DMS153 treated with DMSO at 0.1 percent for 48 hours (cell line): ENCODE data around the gene LGALS7B.
"Not testable (repeated sequence)": the region's sequence is repeated elsewhere in the genome, so short reads cannot be mapped to it uniquely, and the experiment has no call there.

Source experiments
- DNase-seq: peaks from one replicate; lab custom pipeline; 2025; ENCODE audit not compliant: unreplicated experiment; lab: John Stamatoyannopoulos, UW

The LGALS7B gene

DNA sequence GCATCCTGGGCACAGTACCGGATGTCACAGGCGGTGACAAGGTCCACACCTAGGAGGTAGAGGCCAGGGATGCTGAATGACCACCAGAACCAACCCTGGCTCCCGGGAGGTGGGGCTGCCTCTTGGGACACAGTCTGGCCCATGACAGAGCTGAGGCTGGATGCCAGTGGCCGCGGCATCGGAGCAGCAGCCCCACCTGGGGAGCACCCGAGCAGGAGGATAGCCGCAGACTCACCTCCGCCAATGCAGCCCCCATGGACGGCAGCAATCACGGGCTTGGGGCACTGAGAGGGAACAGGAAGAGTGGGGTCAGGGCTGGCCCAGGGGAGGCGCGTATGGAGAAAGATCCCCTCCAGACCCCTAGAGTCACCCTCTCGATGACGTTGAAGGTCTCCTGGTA is 28.1 kb downstream of the LGALS7B start:
- no peak for DNase-seq

DNA sequence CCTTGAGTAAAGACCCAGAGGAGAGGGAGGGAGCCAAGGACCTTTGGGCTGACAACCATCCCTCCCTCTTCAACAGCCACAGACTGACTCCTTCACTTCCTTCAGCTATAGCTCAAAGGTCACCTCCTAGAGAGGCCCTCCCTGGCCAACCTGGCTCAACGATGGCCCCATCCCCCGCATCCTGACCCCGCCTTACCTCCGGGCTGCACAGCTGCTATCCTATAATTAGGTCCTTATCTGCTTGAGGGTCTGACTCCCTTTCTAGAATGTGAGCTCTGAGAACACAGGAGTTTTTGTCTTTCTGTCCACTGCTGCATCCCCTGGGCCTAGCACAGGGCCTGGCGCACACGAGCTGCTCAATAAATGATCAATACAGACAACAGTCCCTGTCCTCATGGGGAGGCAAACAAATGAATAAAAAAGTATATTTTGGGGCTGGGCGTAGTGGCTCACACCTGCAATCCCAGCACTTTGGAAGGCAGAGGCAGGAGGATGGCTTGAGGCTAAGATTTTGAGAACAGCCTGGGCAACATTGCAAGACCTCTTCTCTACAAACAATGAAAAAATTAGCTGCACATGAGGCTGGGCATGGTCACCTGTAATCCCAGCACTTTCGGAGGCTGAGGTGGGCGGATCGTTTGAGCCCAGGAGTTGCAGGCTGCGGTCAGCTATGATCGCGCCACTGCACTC is 30.4 kb downstream of the LGALS7B start:
- no peak for DNase-seq

DNA sequence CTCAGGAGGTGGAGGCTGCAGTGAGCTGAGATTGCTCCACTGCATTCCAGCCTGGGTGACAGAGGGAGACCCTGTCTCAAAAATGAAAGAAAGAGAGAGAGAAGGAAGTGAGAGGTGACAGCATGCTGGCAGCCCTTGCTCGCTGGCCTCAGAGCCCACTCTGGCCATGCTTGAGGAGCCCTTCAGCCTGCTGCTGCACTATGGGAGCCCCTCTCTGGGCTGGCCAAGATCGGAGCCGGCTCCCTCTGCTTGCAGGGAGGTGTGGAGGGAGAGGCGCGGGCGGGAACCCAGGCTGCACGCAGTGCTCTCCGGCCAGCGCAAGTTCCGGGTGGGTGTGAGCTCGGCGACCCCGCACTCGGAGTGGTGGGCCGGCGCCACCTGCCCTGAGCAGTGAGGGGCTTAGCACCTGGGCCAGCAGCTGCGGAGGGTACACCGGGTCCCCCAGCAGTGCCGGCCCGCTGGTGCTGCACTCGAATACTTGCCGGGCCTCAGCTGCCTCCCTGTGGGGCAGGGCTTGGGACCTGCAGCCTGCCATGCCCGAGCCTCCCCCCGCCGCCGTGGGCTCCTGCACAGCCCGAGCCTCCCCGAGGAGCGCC is 32.3 kb downstream of the LGALS7B start:
- DNase-seq, result not testable (repeated sequence)

DNA sequence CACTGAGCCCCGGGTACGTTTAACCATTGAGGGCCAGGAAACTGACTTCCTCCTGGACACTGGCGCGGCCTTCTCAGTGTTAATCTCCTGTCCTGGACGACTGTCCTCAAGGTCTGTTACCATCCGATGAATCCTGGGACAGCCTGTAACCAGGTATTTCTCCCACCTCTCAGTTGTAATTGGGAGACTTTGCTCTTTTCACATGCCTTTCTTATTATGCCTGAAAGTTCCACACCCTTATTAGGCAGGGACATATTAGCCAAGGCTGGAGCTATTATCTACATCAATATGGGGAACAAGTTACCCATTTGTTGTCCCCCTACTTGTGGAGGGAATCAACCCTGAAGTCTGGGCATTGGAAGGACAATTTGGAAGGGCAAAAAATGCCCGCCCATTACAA is 36.9 kb downstream of the LGALS7B start:
- not testable (repeated sequence) for DNase-seq

DNA sequence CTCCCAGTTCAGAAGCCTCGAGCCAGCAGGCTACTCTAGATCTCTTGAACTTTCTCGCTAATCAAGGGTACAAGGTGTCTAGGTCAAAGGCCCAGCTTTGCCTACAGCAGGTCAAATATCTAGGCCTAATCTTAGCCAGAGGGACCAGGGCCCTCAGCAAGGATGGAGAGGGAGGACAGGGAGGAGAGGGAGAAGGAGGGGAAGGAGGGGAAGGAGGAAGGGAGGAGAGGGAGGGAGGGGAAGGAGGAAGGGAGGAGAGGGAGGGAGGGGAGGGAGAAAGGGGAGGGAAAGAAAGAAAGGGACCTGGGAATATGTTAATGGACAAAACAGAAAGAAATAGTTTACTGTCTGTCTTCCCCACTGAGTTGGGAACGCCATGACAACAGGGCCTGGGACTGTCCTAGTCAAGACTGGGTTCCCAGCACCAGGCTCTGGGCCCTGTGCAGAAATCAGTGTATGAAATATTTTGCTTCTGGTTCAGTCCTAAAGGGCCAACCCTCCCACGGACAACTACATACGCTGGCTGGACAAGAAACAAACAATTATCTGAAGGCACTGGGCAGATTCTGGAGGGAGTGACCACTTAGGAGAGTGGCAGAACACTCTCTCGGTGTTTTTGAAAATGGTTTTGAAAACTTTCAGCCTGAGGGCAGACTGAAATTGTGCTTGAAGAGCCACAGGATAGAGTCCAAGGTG is 38.0 kb downstream of the LGALS7B start:
- DNase-seq, result no peak

DNA sequence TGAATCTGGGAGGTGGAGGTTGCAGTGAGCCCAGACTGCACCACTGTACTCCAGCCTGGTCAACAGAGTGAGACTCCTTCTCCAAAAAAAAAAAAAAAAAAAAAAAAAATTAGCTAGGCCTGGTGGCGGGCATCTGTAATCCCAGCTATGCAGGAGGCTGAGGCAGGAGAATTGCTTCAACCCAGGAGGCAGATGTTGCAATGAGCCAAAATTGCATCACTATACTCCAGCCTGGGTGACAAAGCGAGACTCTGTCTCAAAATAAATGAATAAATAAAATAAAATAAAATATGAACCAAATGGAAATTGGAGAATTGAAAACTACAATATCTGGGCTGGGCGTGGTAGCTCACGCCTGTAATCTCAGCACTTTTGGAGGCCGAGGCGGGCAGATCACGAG is 40.2 kb downstream of the LGALS7B start:
- not testable (repeated sequence) for DNase-seq

DNA sequence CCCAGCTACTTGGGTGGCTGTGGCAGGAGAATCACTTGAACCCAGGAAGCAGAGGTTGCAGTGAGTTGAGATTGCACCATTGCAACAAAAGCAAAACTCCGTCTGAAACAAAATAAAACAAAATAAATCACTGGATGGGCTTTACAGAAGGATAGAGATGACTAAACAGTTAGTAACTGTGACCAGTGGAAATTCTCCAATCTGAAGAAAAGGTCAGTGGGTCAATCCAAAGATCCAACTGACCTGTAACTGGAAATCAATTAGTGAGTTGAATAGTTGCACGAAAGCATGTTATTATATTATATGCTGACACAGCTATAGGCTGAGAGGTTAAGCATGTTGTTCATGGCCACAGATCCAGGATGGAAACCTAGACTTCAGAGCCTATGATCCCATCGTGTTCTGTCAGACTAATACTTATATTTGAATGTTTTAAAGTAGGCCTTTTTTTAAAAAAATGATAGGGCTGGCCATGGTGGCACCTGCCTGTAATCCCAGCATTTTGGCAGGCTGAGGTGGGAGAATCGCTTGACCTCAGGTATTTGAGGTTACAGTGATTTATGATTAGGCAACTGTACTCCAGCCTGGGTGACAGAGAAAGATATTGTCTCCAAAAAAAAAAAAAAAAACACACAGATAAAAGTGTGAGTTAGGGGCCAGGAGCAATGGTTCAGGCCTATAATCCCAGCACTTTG is 41.2 kb downstream of the LGALS7B start:
- DNase-seq, result no peak

DNA sequence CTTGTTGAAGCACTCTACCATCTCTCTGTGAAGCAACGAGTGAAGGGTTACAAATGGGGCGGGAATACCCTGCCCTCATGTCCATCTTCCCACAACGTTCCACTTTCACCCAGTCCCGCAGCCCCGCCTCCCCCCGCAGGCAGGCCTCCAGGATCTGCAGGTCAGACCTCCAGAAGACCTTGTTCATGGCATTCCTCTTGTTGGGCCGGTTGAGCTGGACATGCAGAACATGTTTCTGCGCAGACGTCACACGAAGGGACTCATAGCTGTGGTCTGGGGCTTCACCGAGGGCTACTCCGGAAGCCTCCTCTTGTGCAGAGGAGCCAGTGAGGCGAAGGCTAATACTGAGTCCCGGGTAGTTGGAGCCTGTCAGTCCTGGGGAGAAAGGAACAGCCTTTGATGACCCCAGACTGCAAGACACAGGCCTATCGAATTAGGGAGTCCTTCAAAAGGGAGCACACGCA is 42.2 kb downstream of the LGALS7B start:
- no peak for DNase-seq

DNA sequence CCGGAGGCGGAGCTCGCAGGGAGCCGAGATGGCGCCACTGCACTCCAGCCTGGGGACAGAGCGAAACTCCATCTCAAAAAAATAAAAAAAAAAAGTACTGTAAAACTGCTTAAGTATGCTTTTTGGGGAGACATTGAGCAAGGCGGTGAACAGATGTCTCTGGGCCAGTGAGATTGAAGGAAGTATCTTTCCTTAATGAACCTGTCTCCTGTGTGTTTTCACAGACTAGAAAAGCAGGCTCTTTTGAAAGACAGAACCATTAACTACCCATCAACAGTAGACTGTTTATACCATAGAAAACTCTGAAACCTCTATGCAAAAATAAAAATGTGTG is 44.1 kb downstream of the LGALS7B start:
- no peak for DNase-seq

DNA sequence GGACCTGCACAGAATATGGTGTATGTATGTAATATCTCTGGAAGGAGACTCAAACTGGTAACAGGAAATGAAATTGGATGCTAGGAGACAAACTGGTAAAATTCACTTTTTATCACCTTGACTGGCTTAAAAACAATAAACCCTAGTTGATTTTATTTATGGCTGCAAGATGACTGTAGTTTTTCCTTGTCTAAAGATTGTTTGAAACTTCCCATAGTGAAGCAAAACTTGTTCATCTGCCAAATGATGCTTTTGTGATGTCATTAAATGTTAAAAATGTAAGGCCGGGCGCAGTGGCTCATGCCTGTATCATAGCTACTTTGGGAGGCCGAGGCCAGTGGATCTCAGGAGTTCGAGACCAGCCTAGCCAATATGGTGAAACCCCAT is 45.1 kb downstream of the LGALS7B start:
- DNase-seq, result no peak

DNA sequence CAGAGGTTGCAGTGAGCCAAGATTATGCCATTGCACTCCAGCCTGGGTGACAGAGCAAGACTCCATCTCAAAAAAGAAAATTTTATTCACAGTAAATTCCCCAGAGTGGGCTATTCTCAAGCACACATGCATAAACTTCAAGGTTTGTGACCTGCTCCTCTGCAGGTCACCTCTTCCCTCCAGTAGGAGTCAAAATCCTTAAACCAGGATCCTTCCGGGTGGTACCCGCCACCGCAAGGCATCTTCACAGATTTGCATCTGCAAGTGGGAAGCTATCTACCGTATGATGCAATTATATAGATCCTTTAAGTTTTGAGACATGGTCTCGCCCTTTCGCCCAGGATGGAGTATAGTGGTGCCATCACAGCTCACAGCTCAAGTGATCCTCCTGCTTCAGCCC is 45.6 kb downstream of the LGALS7B start:
- no peak for DNase-seq

DNA sequence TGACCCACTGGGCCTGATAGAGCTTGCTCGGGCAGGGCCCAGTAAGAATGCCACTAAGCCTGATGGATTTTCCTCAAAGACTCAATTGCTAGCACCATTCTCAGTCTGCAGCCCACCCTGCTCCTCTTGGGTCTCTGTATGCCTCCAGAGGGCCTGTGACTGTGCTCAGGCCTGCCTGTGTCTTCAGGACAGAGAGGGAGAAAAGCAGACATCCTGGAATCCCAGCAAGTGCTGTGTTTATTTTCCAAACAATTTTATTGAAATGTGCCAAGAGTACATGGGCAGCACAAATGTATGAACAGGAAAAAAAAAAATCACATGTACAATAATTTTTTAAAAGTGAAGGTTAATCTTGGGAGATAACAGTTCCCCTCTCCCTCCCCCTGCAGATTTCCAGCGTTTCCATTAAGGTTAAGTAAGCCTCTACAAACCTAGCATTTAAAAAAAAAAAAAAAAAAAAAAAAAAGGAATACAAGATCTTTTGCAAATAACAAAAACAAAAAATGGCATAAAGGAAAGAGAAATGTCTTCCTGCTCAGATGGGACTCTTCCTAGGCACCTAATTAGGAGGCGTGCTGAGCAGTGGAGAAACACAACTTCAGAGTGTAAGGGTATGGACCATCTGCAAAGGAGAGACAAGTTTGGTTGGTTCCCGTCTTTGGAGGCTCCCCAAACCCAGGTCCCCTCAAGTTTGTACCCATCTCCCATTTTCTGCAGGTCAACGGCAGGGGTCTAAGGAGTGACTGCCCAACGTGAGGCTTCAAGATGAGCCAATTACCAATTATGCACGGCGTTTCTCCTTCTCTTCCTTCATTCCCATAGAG is 47.4 kb downstream of the LGALS7B start:
- no peak for DNase-seq

DNA sequence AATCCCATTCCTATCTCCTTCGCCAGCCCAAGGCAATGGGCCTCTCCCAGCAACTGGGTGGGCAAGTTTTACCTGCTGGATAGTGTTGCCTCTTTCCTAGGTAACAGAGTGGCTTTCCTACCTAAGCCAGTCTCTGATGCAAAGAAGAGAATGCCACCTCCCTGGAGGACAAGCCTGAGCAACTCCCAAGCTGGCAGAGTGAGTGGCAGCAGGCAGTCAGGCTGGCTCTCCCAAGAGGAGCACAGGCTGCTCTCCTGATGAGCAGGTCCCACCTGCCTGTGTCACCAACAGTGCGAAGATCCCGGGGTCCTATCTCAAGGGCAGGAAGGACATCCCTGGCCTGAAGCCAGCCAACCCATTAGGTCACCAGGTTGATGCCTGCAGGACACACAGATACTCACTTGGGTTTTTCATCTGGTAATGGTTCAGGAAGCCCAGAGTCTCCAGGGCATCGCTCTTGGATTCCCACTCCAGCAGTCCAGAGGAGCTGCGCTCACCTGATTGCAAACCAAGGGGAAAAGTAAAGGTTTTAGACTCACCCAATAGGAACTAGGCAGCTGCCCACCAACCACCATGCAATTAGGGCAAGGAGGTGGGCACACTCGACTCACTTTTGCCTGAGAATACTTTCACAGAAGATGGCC is 48.1 kb downstream of the LGALS7B start:
- no peak for DNase-seq

DNA sequence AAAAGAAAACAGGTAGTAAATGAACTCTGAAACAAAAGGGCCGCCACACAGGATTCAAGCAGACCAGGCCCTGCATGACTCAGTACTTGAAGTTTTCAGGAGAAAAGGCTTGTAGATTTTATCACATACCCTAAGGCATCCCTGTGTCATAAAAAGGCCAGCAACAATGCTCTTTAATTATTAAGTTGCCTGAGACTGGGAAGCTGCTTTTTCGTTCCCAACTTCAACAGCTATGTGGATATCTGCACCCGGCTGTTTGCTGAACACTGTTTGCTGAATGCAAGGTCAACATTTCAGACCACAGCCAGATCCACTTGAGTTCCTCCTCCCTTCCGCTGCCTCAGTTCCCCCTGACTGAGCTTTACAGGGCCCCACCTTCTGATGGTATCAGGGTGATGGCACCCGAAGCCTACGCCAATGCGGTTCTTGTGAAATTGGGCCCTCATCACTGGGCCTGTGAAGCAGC is 48.7 kb downstream of the LGALS7B start:
- no peak for DNase-seq

DNA sequence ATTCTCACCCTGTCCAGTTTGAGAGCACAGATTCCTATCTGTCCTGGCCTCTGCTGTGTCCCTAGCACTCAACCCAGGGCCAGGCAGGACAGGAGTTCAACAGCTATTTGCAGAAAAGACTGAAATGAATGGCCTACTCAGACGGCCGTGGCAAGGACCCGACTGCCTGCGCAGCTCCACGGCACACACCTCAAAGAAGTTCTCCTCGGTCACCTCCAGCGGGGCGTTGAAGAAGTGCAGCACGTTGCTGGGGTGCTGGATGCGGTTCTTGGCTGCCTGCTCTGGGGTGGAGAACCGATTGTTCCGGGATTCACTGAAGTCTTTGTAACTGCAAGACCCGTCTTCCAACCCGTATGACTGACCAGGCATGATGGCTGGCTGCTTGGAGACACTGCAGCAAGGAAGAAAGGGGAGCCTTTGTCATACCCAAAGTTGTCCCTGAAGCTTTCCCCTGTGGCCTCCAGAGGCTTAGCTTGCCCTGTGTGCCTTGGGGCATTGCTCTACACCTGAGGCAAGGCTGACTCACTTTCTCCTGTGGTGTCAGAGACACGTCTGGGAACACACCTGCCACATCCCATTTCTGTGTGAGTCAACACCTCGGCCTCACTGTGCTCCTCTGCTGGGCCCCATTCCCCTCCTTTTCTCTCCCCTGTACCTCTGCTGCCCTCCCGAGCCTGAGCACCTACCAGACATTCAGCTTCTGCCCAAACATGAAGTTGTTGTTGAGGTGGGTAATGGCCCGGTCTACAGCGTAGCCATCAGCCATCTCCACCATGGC is 49.4 kb downstream of the LGALS7B start:
- no peak for DNase-seq

DNA sequence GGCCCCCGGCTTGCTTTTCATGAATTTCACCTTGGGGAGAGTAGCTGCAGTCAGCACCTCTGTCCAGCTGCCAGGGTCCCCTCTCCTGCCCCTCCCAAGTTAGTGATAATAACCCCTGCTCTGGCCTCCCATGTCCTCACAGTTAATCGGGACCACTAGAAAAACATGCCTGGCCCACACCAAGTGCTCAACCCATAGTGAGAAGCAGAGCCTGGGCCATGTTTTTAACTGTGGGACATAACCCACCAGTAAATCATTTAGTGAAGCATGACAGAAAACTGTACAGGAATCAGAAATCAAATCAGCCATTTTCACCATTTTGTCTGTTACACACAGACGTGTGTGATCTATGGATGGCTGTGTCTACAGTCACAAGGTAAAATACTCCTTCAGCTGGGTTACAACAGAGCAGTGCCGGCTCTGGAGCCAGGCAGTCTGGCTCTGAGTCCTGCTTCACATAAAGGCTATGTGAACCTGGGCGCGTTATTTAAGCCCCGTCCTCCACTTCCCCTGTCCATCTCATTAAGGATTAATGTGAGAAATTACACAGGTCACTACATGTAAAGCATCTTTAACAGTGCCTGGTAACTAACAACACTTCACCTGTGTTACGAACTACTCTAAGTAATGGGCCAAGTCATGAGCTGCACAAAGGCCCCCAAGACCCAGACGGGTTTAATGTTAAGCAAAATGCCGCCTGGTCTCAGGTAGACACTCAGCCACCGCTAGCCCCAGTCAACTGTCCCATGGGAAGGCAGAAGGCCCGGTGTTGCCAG is 50.2 kb downstream of the LGALS7B start:
- no peak for DNase-seq

DNA sequence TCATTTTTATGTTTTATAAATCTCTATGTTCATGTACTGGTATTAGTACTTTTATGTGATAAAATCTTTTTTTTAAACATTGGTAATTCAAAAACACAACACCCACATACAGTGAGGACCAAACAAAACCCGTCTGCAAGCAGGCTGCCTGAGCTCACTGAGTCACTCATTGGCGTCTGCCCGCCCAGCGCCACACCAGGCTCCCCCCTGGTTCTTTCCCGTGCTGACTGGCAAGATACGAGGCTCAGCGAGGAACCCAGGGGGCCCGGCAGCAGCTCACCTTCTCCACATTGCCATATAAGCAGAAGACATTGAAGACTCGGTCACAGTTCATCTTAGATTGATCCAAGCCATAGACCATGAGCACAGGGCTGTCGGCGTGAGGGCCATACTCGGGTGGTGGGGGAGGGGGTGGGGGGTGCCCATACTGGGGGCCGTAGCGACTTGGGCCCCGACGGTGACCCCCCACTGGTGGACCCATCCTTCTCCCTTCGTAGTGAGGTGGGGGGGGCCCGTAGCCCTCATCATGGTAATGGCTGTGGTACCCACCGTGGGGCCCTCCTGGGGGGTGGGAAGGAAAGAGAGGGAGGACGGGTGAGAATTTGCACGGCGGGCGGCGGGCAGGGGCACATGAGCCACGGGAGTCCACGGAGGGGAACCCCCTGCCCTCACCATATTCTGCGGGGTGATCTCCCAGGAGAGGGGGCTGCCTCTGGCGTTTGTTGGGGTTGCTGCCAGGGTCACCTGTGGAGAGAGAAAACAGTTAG is 51.0 kb downstream of the LGALS7B start:
- no peak for DNase-seq

DNA sequence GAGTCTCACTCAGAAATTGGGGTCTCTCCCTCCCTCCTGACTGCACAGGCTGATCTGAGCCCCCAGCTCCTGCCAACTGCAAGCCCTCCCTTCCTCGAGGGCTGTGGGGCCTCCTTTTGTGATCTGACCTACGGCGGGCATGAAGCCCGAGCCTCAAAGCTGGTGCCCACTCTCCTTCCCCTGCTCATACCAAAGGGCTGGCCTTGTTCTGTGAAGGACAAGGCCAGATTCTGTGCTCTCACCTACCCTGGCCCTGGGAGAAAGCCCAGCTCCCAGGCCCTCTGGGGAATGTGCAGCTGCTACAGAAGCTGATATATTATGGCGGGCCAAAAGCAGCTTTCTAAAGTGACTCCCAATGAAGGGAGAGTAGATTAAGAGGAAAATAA is 51.6 kb downstream of the LGALS7B start:
- DNase-seq, result no peak
